ENCODE data around the gene TIGD1. TPM values are rescaled to one million over a fixed set of nuclear protein-coding genes. Genes with fewer than 3 reads are reported as not detected.

Gene TIGD1
- total and polyA plus RNA-seq, 7 donors = 0.23 to 4.2 (median 3.0) TPM

GRCh38 chr2:232551776-232552175 is 1.4 kb upstream of the TIGD1 start:
- Histone ChIP-seq H3K27ac (peak overlapping the region in 3 of 4 donors; percentile 91 to 98 (median 96)), H3K4me3 (peak overlapping the region in 2 of 4 donors; percentile 70 to 80), H3K9me3 (no peaks in the 10 kb centered on the region), H3K4me1 (peaks cover 0 to 22% (median 18%) of the 10 kb centered on the region in 4 donors), H3K27me3 (no peaks in the 10 kb centered on the region), H3K36me3 (peaks cover 0 to 11% (median 2%) of the 10 kb centered on the region in 4 donors)
- no peak for TF ChIP-seq POLR2AphosphoS5 (IDR thresholded peaks at IDR 0.05)
- TF ChIP-seq EP300 (IDR thresholded peaks at IDR 0.05) = no peak
- TF ChIP-seq POLR2A (IDR thresholded peaks at IDR 0.05) = no peak
- TF ChIP-seq CTCF (IDR thresholded peaks at IDR 0.05) = no peak
- no peak for DNase-seq
- 94 to 95% methylated on average over 4 of the region's 4 CpGs for WGBS, 2 donors
- intact Hi-C loops (cut with DNase I) = no loop called here

- intact Hi-C loops (cut with DNase I) = no loop called here
- no peaks in the 10 kb centered on the region for H3K9me3 ChIP-seq
- H3K27ac ChIP-seq = peak overlapping the region; percentile 91 to 98 (median 94)
- TF ChIP-seq EP300 (IDR thresholded peaks at IDR 0.05) (no peak), CTCF (IDR thresholded peaks at IDR 0.05) (no peak), POLR2A (IDR thresholded peaks at IDR 0.05) (no peak), POLR2AphosphoS5 (IDR thresholded peaks at IDR 0.05) (no peak)
- 5 to 11% methylated on average over 7 of the region's 7 CpGs for WGBS, 2 donors
- peaks cover 0 to 22% (median 18%) of the 10 kb centered on the region in 4 donors for H3K4me1 ChIP-seq
- peaks cover 0 to 5% (median 0%) of the 10 kb centered on the region in 4 donors for H3K36me3 ChIP-seq
- DNase-seq = no peak
- peak overlapping the region; percentile 66 to 96 (median 75) for H3K4me3 ChIP-seq
- H3K27me3 ChIP-seq = no peaks in the 10 kb centered on the region
Measured at GRCh38 chr2:232551250-232551638, 887 bp upstream of the TIGD1 start.

- peaks cover 0 to 22% (median 18%) of the 10 kb centered on the region in 4 donors for H3K4me1 ChIP-seq
- WGBS, 2 donors = 35 to 36% methylated on average over 21 of the region's 21 CpGs
Measured at GRCh38 chr2:232549655-232550353, 553 bp downstream of the TIGD1 start.

GRCh38 chr2:232547991-232548390 is 2.4 kb downstream of the TIGD1 start:
- H3K4me3 ChIP-seq = no peak overlapping the region
- peaks cover 0 to 3% (median 0%) of the 10 kb centered on the region in 4 donors for H3K36me3 ChIP-seq
- TF ChIP-seq POLR2A (IDR thresholded peaks at IDR 0.05) (no peak), EP300 (IDR thresholded peaks at IDR 0.05) (no peak)
- WGBS, 2 donors = 97 to 98% methylated on average over 6 of the region's 6 CpGs
- H3K27ac ChIP-seq = no peak overlapping the region
- no peaks in the 10 kb centered on the region for H3K9me3 ChIP-seq
- intact Hi-C loops (cut with DNase I) = no loop called here
- no peaks in the 10 kb centered on the region for H3K27me3 ChIP-seq
- no peak for DNase-seq
- H3K4me1 ChIP-seq = peaks cover 0 to 20% (median 13%) of the 10 kb centered on the region in 4 donors

More at GRCh38 chr2:232549655-232550353, 553 bp downstream of the TIGD1 start:
- Histone ChIP-seq H3K9me3 (no peaks in the 10 kb centered on the region), H3K27me3 (no peaks in the 10 kb centered on the region), H3K36me3 (peaks cover 0 to 3% (median 0%) of the 10 kb centered on the region in 4 donors), H3K4me3 (peak overlapping the region; percentile 66 to 96 (median 75)), H3K27ac (peak overlapping the region; percentile 91 to 98 (median 94))
- TF ChIP-seq CTCF (IDR thresholded peaks at IDR 0.05) (no peak), EP300 (IDR thresholded peaks at IDR 0.05) (no peak), POLR2AphosphoS5 (IDR thresholded peaks at IDR 0.05) (no peak), POLR2A (IDR thresholded peaks at IDR 0.05) (no peak)
- DNase-seq = no peak
- intact Hi-C loops (cut with DNase I) = no loop called here

- TF ChIP-seq CTCF (IDR thresholded peaks at IDR 0.05) = no peak
- TF ChIP-seq POLR2AphosphoS5 (IDR thresholded peaks at IDR 0.05) = no peak
- TF ChIP-seq EP300 (IDR thresholded peaks at IDR 0.05) = no peak
- no peak for TF ChIP-seq POLR2A (IDR thresholded peaks at IDR 0.05)
- no peak overlapping the region for H3K4me3 ChIP-seq
- H3K27ac ChIP-seq = no peak overlapping the region
- WGBS, 2 donors = 92 to 93% methylated on average over 17 of the region's 17 CpGs
- DNase-seq = peak; percentile 45
- peaks cover 0 to 7% (median 0%) of the 10 kb centered on the region in 4 donors for H3K4me1 ChIP-seq
- H3K9me3 ChIP-seq = no peaks in the 10 kb centered on the region
- H3K27me3 ChIP-seq = peaks cover 0 to under 1% (median 0%) of the 10 kb centered on the region in 3 donors
- intact Hi-C loops (cut with DNase I) = no loop called here
- H3K36me3 ChIP-seq = no peaks in the 10 kb centered on the region
Measured at GRCh38 chr2:232545511-232546375, 4.6 kb downstream of the TIGD1 start.
